ENCODE data around the gene AHCYL1. TPM values are rescaled to one million over a fixed set of nuclear protein-coding genes. Genes with fewer than 3 reads are reported as not detected.

The AHCYL1 gene
- total and polyA plus RNA-seq, 2 donors (not counting 3 experiments of a cell fraction or from before 2014, with no cell fraction given): 49.2 to 74.2 TPM

- H3K4me2 ChIP-seq (ENCODE audit: insufficient read depth, low read length): no peak overlapping the region
- no peaks in the 10 kb centered on the region for H3K79me2 ChIP-seq (ENCODE audit: control insufficient read depth, insufficient read depth, low read length)
- dilution Hi-C loops (cut with MboI; ENCODE audit: extremely low pct_ligation_motif_present, low sequenced_read_pairs): no loop called here
- ChIA-PET POLR2A (no interaction called here), CTCF (interaction anchor here (1.1 to 2.9 kb wide), 10 partner anchors 8 to 320 kb away, joined by 3 to 17 read pairs (median 6); partner anchors contain the start of gene AHCYL1)
- no peaks in the 10 kb centered on the region for H3K9me1 ChIP-seq (replicated peaks; ENCODE audit: control insufficient read depth, extremely low read depth, insufficient read depth, low read length)
- H3K36me3 ChIP-seq (ENCODE audit: control insufficient read depth in 2 of 2, extremely low read depth in 1 of 2, insufficient read depth in 2 of 2, low read length in 2 of 2): no peaks in the 10 kb centered on the region
- H3K27ac ChIP-seq (ENCODE audit: insufficient read depth, low read depth, low read length): no peak overlapping the region
- FAIRE-seq (no peak), DNase-seq (ENCODE audit: low read depth, low spot score) (peak; percentile 9)
- no peaks in the 10 kb centered on the region for H4K20me1 ChIP-seq (replicated peaks; ENCODE audit: control insufficient read depth, extremely low read depth, insufficient read depth, low read length)
- TF ChIP-seq MYC (IDR thresholded peaks at IDR 0.05; ENCODE audit: low read depth, low read length): no peak
- no peak for TF ChIP-seq POLR2AphosphoS5 (IDR thresholded peaks at IDR 0.05; ENCODE audit: insufficient read depth, low read depth, low read length)
- TF ChIP-seq MAX (IDR thresholded peaks at IDR 0.05; ENCODE audit: insufficient read depth, insufficient read length): no peak
- TF ChIP-seq FOS (IDR thresholded peaks at IDR 0.05; ENCODE audit: borderline replicate concordance, insufficient read depth, low read length): no peak
- TF ChIP-seq GATA2 (IDR thresholded peaks at IDR 0.05; ENCODE audit: insufficient read depth, insufficient read length, low read depth, low read length): no peak
- TF ChIP-seq EZH2 (IDR thresholded peaks at IDR 0.05; ENCODE audit: borderline replicate concordance, low read depth, low read length, severe bottlenecking): no peak
- TF ChIP-seq CTCF (IDR thresholded peaks at IDR 0.05; ENCODE audit: extremely low read depth in 1 of 2, insufficient read depth in 1 of 2, low read depth in 1 of 2, low read length in 2 of 2): no peak
- TF ChIP-seq JUN (IDR thresholded peaks at IDR 0.05; ENCODE audit: borderline replicate concordance, insufficient read depth, insufficient read length, low read depth): no peak
- no peak for TF ChIP-seq POLR2A (IDR thresholded peaks at IDR 0.05; ENCODE audit: low read depth, low read length)
- no peak overlapping the region for H3K4me3 ChIP-seq (replicated peaks in 1 of 3; ENCODE audit: insufficient read depth in 1 of 3, low read depth in 1 of 3, low read length in 3 of 3)
- peaks cover 13% of the 10 kb centered on the region for H3K4me1 ChIP-seq (ENCODE audit: control insufficient read depth, extremely low read depth, insufficient read depth, low read length)
- no TSS peak for BruUV-seq (replicated peaks)
- H3K9me3 ChIP-seq (replicated peaks; ENCODE audit: control insufficient read depth, insufficient read depth, low read length): no peaks in the 10 kb centered on the region
- H2AFZ ChIP-seq (ENCODE audit: low read depth, low read length): peak overlapping the region; percentile 61
- H3K9ac ChIP-seq (replicated peaks; ENCODE audit: extremely low read depth, insufficient read depth, low read length): no peak overlapping the region
- no peaks in the 10 kb centered on the region for H3K27me3 ChIP-seq (ENCODE audit: control insufficient read depth in 2 of 2, insufficient read depth in 2 of 2, low read length in 2 of 2)
- intact Hi-C loops (cut with micrococcal nuclease): no loop called here
These were observed 25.0 kb upstream of the AHCYL1 start for GRCh38 chr1:109959632-109959973.
